HepG2 (cell line): ENCODE measurements around the gene SCMH1. TPM values are rescaled to one million over a fixed set of nuclear protein-coding genes. Genes with fewer than 3 reads are reported as not detected.

Experiments used
- AGO1 ChIP-seq: fragments of 200-400 bp; formaldehyde crosslinking; IDR thresholded peaks from 2 replicates; pipeline ENCODE4 v1.6.1; 2017; ENCODE audit warnings: mild to moderate bottlenecking, low read depth, low read length, moderate library complexity; ENCODE audit not compliant: poor library complexity, severe bottlenecking
- AGO2 ChIP-seq: fragments of 200-400 bp; formaldehyde crosslinking; optimal IDR thresholded peaks from 2 replicates; pipeline ENCODE3; 2017; ENCODE audit warnings: mild to moderate bottlenecking, low read depth, low read length, moderate library complexity
- BCL3 ChIP-seq: sonication (generic); formaldehyde crosslinking; IDR thresholded peaks from 2 replicates; pipeline ENCODE4 v1.5.1; 2020; ENCODE audit warnings: mild to moderate bottlenecking, missing genetic modification reagents, moderate library complexity
- HHEX ChIP-seq: IDR thresholded peaks from 2 replicates; pipeline ENCODE4 v1.6.1; 2016; ENCODE audit warnings: control low read depth
- HOXA7 ChIP-seq: sonication (generic); formaldehyde crosslinking; IDR thresholded peaks from 2 replicates; pipeline ENCODE4 v1.8.1; 2022; ENCODE audit warnings: mild to moderate bottlenecking, missing genetic modification reagents, moderate library complexity
- IKZF4 ChIP-seq: sonication (generic); formaldehyde crosslinking; IDR thresholded peaks from 2 replicates; pipeline ENCODE4 v1.5.1; 2020; ENCODE audit warnings: borderline replicate concordance, mild to moderate bottlenecking, low read depth, missing genetic modification reagents; ENCODE audit errors: not compliant biosample characterization
- JDP2 ChIP-seq: sonication (generic); formaldehyde crosslinking; IDR thresholded peaks from 2 replicates; pipeline ENCODE4 v1.8.1; 2022; ENCODE audit warnings: missing genetic modification reagents, borderline replicate concordance
- KDM3A ChIP-seq: IDR thresholded peaks from 2 replicates; pipeline ENCODE4 v1.6.1; 2018; ENCODE audit warnings: low read depth, missing compliant biosample characterization
- RBAK ChIP-seq: sonication (generic); formaldehyde crosslinking; IDR thresholded peaks from 2 replicates; pipeline ENCODE4 v1.5.1; 2020; ENCODE audit warnings: mild to moderate bottlenecking, missing genetic modification reagents
- RBFOX2 ChIP-seq: fragments of 200-400 bp; formaldehyde crosslinking; IDR thresholded peaks from 2 replicates; pipeline ENCODE4 v1.6.1; 2017; ENCODE audit warnings: low read depth, mild to moderate bottlenecking, low read length
- ZFP41 ChIP-seq: sonication (generic); formaldehyde crosslinking; IDR thresholded peaks from 2 replicates; pipeline ENCODE4 v1.4.0; 2020; ENCODE audit warnings: mild to moderate bottlenecking, missing genetic modification reagents, borderline replicate concordance
- ZFP62 ChIP-seq: sonication (generic); formaldehyde crosslinking; IDR thresholded peaks from 2 replicates; pipeline ENCODE4 v1.4.0; 2020; ENCODE audit warnings: missing genetic modification reagents
- ZNF263 ChIP-seq: sonication (generic); formaldehyde crosslinking; IDR thresholded peaks from 2 replicates; pipeline ENCODE4 v1.4.0; 2020; ENCODE audit warnings: missing genetic modification reagents
- ZNF343 ChIP-seq: sonication (generic); formaldehyde crosslinking; IDR thresholded peaks from 2 replicates; pipeline ENCODE4 v1.4.0; 2020; ENCODE audit warnings: mild to moderate bottlenecking, missing genetic modification reagents
- ZNF552 ChIP-seq: sonication (generic); formaldehyde crosslinking; IDR thresholded peaks from 2 replicates; pipeline ENCODE4 v1.9.0; 2022; ENCODE audit warnings: missing genetic modification reagents, mild to moderate bottlenecking, borderline replicate concordance
- ZNF563 ChIP-seq: sonication (generic); formaldehyde crosslinking; IDR thresholded peaks from 2 replicates; pipeline ENCODE4 v1.8.0; 2022; ENCODE audit warnings: mild to moderate bottlenecking, moderate library complexity, missing genetic modification reagents
- ZNF569 ChIP-seq: sonication (generic); formaldehyde crosslinking; IDR thresholded peaks from 2 replicates; pipeline ENCODE4 v1.5.0; 2020; ENCODE audit warnings: mild to moderate bottlenecking, missing genetic modification reagents, moderate library complexity, borderline replicate concordance
- ZNF580 ChIP-seq: IDR thresholded peaks from 2 replicates; pipeline ENCODE4 v1.6.1; 2016; ENCODE audit warnings: low read depth, borderline replicate concordance
- ZNF687 ChIP-seq: sonication (generic); formaldehyde crosslinking; IDR thresholded peaks from 2 replicates; pipeline ENCODE4 v1.5.1; 2020; ENCODE audit warnings: mild to moderate bottlenecking, missing genetic modification reagents, moderate library complexity
- ZNF704 ChIP-seq: sonication (generic); formaldehyde crosslinking; IDR thresholded peaks from 2 replicates; pipeline ENCODE4 v1.8.1; 2023; ENCODE audit warnings: mild to moderate bottlenecking, inconsistent platforms, moderate library complexity, missing genetic modification reagents, borderline replicate concordance
- ZNF777 ChIP-seq: sonication (generic); formaldehyde crosslinking; IDR thresholded peaks from 2 replicates; pipeline ENCODE4 v1.4.0; 2020; ENCODE audit warnings: missing genetic modification reagents
- ZNF781 ChIP-seq: sonication (generic); formaldehyde crosslinking; IDR thresholded peaks from 2 replicates; pipeline ENCODE4 v1.5.1; 2020; ENCODE audit warnings: borderline replicate concordance, mild to moderate bottlenecking, missing genetic modification reagents; ENCODE audit errors: not compliant biosample characterization
- ZNF816 ChIP-seq: sonication (generic); formaldehyde crosslinking; IDR thresholded peaks from 2 replicates; pipeline ENCODE4 v1.8.0; 2022; ENCODE audit warnings: missing genetic modification reagents, mild to moderate bottlenecking, borderline replicate concordance
- ZNF841 ChIP-seq: sonication (generic); formaldehyde crosslinking; IDR thresholded peaks from 2 replicates; pipeline ENCODE4 v1.8.1; 2023; ENCODE audit warnings: missing genetic modification reagents, borderline replicate concordance
- polyA plus RNA-seq, 8 experiments: library from polyadenylated mRNA; depleted of rRNA in 3 of 8; stranded (reverse) in 7 of 8; unstranded in 1 of 8; fragments of >200 nt; fragmentation: Illumina TruSeq in 4 of 8; extraction: Trizol in 4 of 8; gene quantifications; 2 replicates each; pipeline versions ENCODE4 v1.2.1 to v1.2.3, GENCODE V29; 2011 to 2016; ENCODE audit warnings: low read depth in 4 of 8, missing spikeins in 1 of 8, mixed read lengths in 1 of 8; ENCODE audit not compliant: insufficient read depth in 1 of 8
- total RNA-seq, 5 experiments: library from RNA; depleted of rRNA; stranded (reverse); fragments of >200 nt; fragmentation: Illumina TruSeq; extraction: Trizol; gene quantifications; 2 replicates each; pipeline ENCODE4 v1.2.3, GENCODE V29; 2016; ENCODE audit warnings: low read depth in 1 of 5

Gene SCMH1
- total and polyA plus RNA-seq, 2 of the 13 experiments (the other 11 are each of a cell fraction or from before 2014, with no cell fraction given) = 41.8 to 52.6 TPM

GRCh38 chr1:41241749-41242341 is at the start of gene SCMH1 (continued):
- TF ChIP-seq ZNF841 (CRISPR knock-in tag) (no peak), ZNF704 (CRISPR knock-in tag) (no peak), ZNF263 (CRISPR knock-in tag) (no peak), BCL3 (CRISPR knock-in tag) (no peak), ZFP62 (CRISPR knock-in tag) (no peak), HHEX (no peak), RBFOX2 (peak; percentile 83), AGO1 (no peak), ZNF687 (peak; percentile 37), ZNF580 (no peak), ZNF563 (CRISPR knock-in tag) (peak; percentile 58; the same call in 1 of the 2 replicates), RBAK (CRISPR knock-in tag) (no peak), AGO2 (peak; percentile 22), ZFP41 (CRISPR knock-in tag) (no peak), ZNF781 (CRISPR knock-in tag) (no peak), ZNF816 (CRISPR knock-in tag) (no peak), JDP2 (CRISPR knock-in tag) (no peak), ZNF343 (CRISPR knock-in tag) (no peak), ZNF569 (CRISPR knock-in tag) (no peak), HOXA7 (CRISPR knock-in tag) (no peak), ZNF777 (peak; percentile 51; the same call in 1 of the 2 replicates), IKZF4 (CRISPR knock-in tag) (peak; percentile 11), KDM3A (no peak), ZNF552 (CRISPR knock-in tag) (no peak)
